OCI-LY3 (cell line): Measurements from ENCODE around the gene LIMA1.
A peak's percentile ranks its signal among the peaks of the same experiment; 100 is the strongest.

ENCODE experiments used
- H2AFZ ChIP-seq: fragments of 200-600, 300-600 bp; shearing (Covaris generic); 2 replicates; pipeline ENCODE4 v1.6.0; 2014; ENCODE audit warnings: antibody characterized with exemption, low read depth, low read length
- H3K27ac ChIP-seq: fragments of 200-600, 300-600 bp; sonication (generic); 2 replicates; pipeline ENCODE4 v1.5.1; 2014; ENCODE audit warnings: mild to moderate bottlenecking, low read length, moderate library complexity, mixed read lengths
- H3K27me3 ChIP-seq: fragments of 200-600, 300-600 bp; sonication (generic); 2 replicates; pipeline ENCODE4 v1.6.1; 2014; ENCODE audit warnings: low read depth, low read length, mixed read lengths
- H3K36me3 ChIP-seq: fragments of 200-600, 300-600 bp; sonication (generic); replicated peaks from 2 replicates; pipeline ENCODE3; 2014; ENCODE audit warnings: low read depth, low read length, mixed read lengths
- H3K4me1 ChIP-seq: fragments of 300-600, 200-600 bp; sonication (generic); 2 replicates; pipeline ENCODE4 v1.6.1; 2014; ENCODE audit warnings: low read length, mixed read lengths
- H3K4me2 ChIP-seq: fragments of 200-600, 300-600 bp; sonication (generic); 2 replicates; pipeline ENCODE4 v1.6.1; 2014; ENCODE audit warnings: low read length, mixed read lengths
- H3K4me3 ChIP-seq: fragments of 300-600, 200-600 bp; sonication (generic); 2 replicates; pipeline ENCODE4 v1.5.1; 2014; ENCODE audit warnings: antibody characterized with exemption, mild to moderate bottlenecking, low read length, moderate library complexity
- H3K79me2 ChIP-seq: fragments of 300-600, 200-600 bp; shearing (Covaris generic); 2 replicates; pipeline ENCODE4 v1.6.1; 2014; ENCODE audit warnings: mild to moderate bottlenecking, low read length, mixed read lengths
- H3K9ac ChIP-seq: fragments of 300-600, 200-600 bp; shearing (Covaris generic); 2 replicates; pipeline ENCODE4 v1.6.0; 2014; ENCODE audit warnings: mild to moderate bottlenecking, low read length, moderate library complexity
- H3K9me3 ChIP-seq: fragments of 200-600, 300-600 bp; shearing (Covaris generic); 2 replicates; pipeline ENCODE4 v1.6.1; 2014; ENCODE audit warnings: low read length, mixed read lengths; ENCODE audit not compliant: insufficient read depth
- H4K20me1 ChIP-seq: fragments of 200-600, 300-600 bp; sonication (generic); 2 replicates; pipeline ENCODE4 v1.6.1; 2016; ENCODE audit warnings: low read length, mixed read lengths; ENCODE audit not compliant: insufficient read depth
- CTCF ChIP-seq: fragments of 200-600, 300-600 bp; sonication (generic); IDR thresholded peaks from 2 replicates; pipeline ENCODE4 v1.5.1; 2014; ENCODE audit warnings: antibody characterized with exemption, low read length, low read depth
- EZH2phosphoT487 ChIP-seq: fragments of 200-600 bp; shearing (Covaris generic); IDR thresholded peaks from 2 replicates; pipeline ENCODE4 v1.6.1; 2018; ENCODE audit warnings: antibody characterized with exemption, mixed run types, low read depth

The LIMA1 gene

GRCh38 chr12:50309950-50310349, 26.6 kb upstream of the LIMA1 start:
- Histone ChIP-seq H4K20me1 (no peaks in the 10 kb centered on the region), H3K9ac (no peak overlapping the region), H3K4me3 (no peak overlapping the region), H3K79me2 (no peaks in the 10 kb centered on the region), H3K4me2 (no peak overlapping the region), H3K36me3 (no peaks in the 10 kb centered on the region), H2AFZ (no peak overlapping the region), H3K27ac (no peak overlapping the region), H3K9me3 (no peaks in the 10 kb centered on the region), H3K27me3 (no peaks in the 10 kb centered on the region), H3K4me1 (no peaks in the 10 kb centered on the region)
- TF ChIP-seq CTCF, result no peak
- TF ChIP-seq EZH2phosphoT487, result no peak

DNA sequence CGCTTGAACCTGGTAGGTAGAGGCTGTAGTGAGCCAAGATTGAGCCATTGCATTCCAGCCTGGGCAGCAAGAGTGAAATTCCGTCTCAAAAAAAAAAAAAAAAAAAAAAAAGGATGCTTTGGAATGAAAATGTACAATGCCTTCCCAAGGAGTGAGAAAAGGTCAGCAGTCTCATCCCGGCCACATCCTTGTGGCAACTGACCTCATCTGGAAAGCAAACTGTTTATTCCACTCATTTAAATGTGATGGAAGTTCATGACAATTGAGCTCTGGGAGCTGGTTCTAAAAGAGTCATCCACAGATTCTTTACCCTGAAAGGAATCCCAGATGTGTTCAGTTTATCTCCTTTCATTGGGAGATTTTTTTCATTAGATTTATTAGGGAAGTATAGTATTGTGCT, 19.4 kb upstream of the LIMA1 start:
- H3K27ac ChIP-seq, result no peak overlapping the region

DNA sequence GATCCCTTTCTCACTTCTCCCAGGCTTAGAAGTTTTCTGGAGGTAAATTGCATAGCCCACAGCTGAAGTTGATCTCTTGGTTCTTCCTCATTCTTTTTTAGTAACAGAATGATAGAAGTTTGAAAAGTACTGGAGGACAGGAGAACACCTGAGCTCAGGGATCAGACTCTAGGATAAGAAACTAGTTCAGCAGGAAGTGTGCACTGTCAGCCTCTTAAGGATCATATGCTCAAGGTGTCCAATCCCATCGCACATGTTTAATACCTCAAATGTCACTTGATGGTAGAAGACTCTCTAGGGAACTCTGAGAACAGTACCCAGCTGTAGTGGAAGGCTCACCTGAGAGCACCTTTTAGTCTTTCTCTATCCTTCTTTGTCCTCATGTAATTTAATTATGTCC, 14.7 kb upstream of the LIMA1 start:
- H2AFZ ChIP-seq, result no peak overlapping the region
- TF ChIP-seq EZH2phosphoT487, result no peak
- no peak for TF ChIP-seq CTCF

More for the DNA sequence above, 19.4 kb upstream of the LIMA1 start:
- Histone ChIP-seq H3K9ac (no peak overlapping the region), H3K9me3 (no peaks in the 10 kb centered on the region), H3K4me3 (no peak overlapping the region), H2AFZ (no peak overlapping the region), H4K20me1 (no peaks in the 10 kb centered on the region), H3K79me2 (no peaks in the 10 kb centered on the region), H3K4me2 (no peak overlapping the region), H3K36me3 (no peaks in the 10 kb centered on the region), H3K27me3 (no peaks in the 10 kb centered on the region), H3K4me1 (peaks cover 8% of the 10 kb centered on the region)
- TF ChIP-seq CTCF (no peak), EZH2phosphoT487 (no peak)

DNA sequence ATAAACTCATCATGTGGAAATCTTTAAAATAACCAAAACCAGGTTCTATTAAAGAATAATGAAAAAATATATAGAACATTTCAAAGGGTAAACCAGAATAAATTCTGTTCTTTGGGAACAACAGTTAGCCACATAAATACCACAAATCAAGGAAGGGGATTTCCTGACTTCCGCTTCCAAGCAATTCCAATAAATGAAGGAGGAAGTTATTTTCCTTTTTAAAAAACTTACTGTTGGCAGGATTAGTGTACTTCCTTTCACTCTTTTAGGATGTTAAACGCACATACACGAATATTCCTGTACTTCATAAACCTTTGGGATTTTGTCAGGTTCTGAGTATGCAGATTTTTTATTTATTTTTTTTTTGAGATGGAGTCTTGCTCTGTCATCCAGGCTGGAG, 13.7 kb upstream of the LIMA1 start:
- Histone ChIP-seq H3K9me3 (no peaks in the 10 kb centered on the region), H3K4me1 (peaks cover 20% of the 10 kb centered on the region), H3K36me3 (no peaks in the 10 kb centered on the region), H3K27ac (no peak overlapping the region), H3K4me2 (peak overlapping the region; percentile 23; the same call in 1 of the 2 replicates), H2AFZ (no peak overlapping the region), H3K79me2 (no peaks in the 10 kb centered on the region), H3K9ac (no peak overlapping the region), H3K4me3 (no peak overlapping the region), H3K27me3 (no peaks in the 10 kb centered on the region), H4K20me1 (no peaks in the 10 kb centered on the region)
- TF ChIP-seq CTCF (no peak), EZH2phosphoT487 (no peak)

More for the DNA sequence above, 14.7 kb upstream of the LIMA1 start:
- peaks cover 20% of the 10 kb centered on the region for H3K4me1 ChIP-seq
- H3K36me3 ChIP-seq, result no peaks in the 10 kb centered on the region
- H3K4me3 ChIP-seq, result no peak overlapping the region
- H3K27ac ChIP-seq, result no peak overlapping the region
- H3K9me3 ChIP-seq, result no peaks in the 10 kb centered on the region
- H3K79me2 ChIP-seq, result no peaks in the 10 kb centered on the region
- no peaks in the 10 kb centered on the region for H4K20me1 ChIP-seq
- no peaks in the 10 kb centered on the region for H3K27me3 ChIP-seq
- no peak overlapping the region for H3K9ac ChIP-seq
- no peak overlapping the region for H3K4me2 ChIP-seq
